HG03571 (cell line): Measurements from ENCODE around the gene DESI2.

Experiments used
- ATAC-seq: cut with Tn5 transposase; IDR thresholded peaks from one replicate; pipeline ENCODE4 v1.9.1; 2021; ENCODE audit not compliant: unreplicated experiment

DESI2 gene

GRCh38 chr1:244652623-244653438, at the start of gene DESI2:
Gene DESI2, plus strand, starts transcription at chr1:244653126. Its CDS starts 188 bp downstream, at chr1:244653314.
- ATAC-seq, result peak; percentile 97

GRCh38 chr1:244603498-244603897, 49.4 kb upstream of the DESI2 start:
- ATAC-seq, result no peak

- no peak for ATAC-seq
Measured at GRCh38 chr1:244605835-244606370, 47.0 kb upstream of the DESI2 start.

GRCh38 chr1:244614113-244614836, 38.7 kb upstream of the DESI2 start:
- no peak for ATAC-seq

GRCh38 chr1:244614879-244615278, 38.0 kb upstream of the DESI2 start:
- no peak for ATAC-seq

- ATAC-seq, result no peak
Measured at GRCh38 chr1:244615301-244615700, 37.6 kb upstream of the DESI2 start.

GRCh38 chr1:244626709-244627108, 26.2 kb upstream of the DESI2 start:
- ATAC-seq, result no peak

- ATAC-seq, result no peak
Measured at GRCh38 chr1:244628789-244629188, 24.1 kb upstream of the DESI2 start.

GRCh38 chr1:244633140-244633539, 19.8 kb upstream of the DESI2 start:
- ATAC-seq, result no peak

GRCh38 chr1:244634546-244634945, 18.4 kb upstream of the DESI2 start:
- ATAC-seq, result no peak

GRCh38 chr1:244636488-244637259, 16.3 kb upstream of the DESI2 start:
- ATAC-seq, result no peak

GRCh38 chr1:244639561-244639960, 13.4 kb upstream of the DESI2 start:
- ATAC-seq, result no peak

GRCh38 chr1:244640917-244641316, 12.0 kb upstream of the DESI2 start:
- no peak for ATAC-seq

- no peak for ATAC-seq
Measured at GRCh38 chr1:244642526-244642925, 10.4 kb upstream of the DESI2 start.

- ATAC-seq, result no peak
Measured at GRCh38 chr1:244642988-244643387, 9.9 kb upstream of the DESI2 start.

GRCh38 chr1:244645414-244645813, 7.5 kb upstream of the DESI2 start:
- no peak for ATAC-seq

GRCh38 chr1:244645890-244646289, 7.0 kb upstream of the DESI2 start:
- ATAC-seq, result no peak

- no peak for ATAC-seq
Measured at GRCh38 chr1:244647819-244648218, 5.1 kb upstream of the DESI2 start.

GRCh38 chr1:244651956-244652622, 837 bp upstream of the DESI2 start:
- no peak for ATAC-seq

GRCh38 chr1:244653439-244654107, 647 bp downstream of the DESI2 start:
- ATAC-seq, result no peak
